ENCODE measurements around the gene ABCG1.

Gene ABCG1

DNA sequence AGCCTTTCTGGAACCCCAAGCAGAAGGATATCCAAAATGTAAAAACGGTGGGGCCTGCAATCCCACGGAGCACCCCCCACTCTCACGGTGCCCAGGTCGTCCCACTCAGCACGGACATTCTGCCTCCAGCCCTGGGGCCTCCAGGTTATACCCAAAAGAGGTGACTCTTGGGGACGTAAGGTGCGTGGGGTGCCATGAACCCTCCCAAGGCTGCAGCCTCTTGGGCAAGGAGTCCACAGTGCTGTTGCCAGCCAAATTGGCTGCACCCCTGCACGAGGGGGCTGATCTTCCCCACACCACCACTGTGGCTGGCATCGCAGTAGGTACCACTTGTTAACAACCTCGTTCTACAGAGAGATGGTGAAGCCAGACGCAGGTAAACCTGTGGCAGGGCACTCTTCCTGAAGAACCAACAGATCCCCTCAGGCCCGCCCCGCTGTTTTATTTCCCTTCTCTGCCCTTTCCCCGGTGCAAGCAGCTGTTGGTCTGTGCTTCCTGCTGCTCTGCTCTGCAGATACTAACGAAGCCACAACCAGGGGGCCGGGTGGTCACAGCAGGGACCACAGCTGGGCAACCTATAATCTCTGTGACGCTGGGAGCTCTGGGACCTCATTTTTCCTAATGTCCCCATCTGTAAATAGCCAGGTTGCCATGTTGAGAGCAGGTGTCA lies 87.6 kb downstream of the ABCG1 start:
- no peak for DNase-seq (ENCODE audit: low read depth)

DNA sequence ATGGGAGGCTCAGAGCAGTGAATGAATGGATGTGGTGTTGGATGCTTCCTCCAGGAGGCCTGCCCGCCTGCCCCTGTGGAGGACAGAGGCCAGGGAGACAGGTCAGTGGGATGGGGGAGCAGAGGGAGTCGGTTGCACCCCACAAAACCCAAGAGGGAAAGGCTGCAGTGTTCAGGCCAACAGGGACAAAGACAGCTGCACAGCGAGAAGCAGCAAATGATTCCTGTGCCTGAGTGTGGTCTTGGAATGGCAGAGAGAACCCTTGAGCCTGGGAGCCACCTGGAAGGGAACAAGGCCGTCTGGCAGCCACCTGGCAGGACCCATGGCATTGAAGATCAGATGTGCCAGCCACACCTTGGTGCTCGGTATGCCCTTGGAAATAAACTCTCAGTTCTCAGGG lies 88.2 kb downstream of the ABCG1 start:
- no peak for DNase-seq (ENCODE audit: low read depth)

DNA sequence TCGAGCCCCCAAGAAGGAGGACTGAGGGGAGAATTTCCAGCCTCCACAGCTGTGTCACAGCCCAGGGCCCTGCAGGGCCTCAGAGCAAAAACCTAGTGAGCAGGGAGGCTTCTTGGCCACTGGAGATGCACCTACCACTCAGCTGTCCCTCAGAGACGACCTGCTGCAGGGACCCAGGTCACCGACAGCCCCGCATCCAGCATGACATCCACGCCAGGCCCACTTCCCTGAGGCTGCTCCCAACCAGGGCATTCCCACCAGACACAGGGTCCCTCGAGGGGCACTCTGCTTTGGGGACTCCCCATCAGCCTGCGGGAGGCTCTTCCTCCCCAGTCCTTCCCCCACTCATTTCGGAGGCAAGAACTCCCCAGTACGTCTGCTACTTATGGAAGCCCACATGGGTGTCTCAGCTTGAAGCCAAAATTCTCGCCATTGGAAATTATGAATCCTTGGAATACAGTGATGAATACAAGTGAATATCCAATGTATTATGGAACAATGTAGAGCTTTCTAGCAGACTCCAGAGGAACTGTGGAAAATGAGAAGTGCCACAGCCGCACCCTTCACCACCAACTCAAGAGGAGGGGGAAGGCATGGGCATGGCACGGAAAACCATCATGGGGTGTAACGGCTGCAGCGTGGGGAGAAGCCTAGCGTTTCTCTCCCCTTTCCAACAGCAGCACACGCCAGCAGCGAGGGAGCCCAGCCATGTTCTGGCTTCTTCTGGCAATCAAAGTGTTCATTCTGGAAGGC lies 89.4 kb downstream of the ABCG1 start:
- DNase-seq (ENCODE audit: low read depth), result no peak

DNA sequence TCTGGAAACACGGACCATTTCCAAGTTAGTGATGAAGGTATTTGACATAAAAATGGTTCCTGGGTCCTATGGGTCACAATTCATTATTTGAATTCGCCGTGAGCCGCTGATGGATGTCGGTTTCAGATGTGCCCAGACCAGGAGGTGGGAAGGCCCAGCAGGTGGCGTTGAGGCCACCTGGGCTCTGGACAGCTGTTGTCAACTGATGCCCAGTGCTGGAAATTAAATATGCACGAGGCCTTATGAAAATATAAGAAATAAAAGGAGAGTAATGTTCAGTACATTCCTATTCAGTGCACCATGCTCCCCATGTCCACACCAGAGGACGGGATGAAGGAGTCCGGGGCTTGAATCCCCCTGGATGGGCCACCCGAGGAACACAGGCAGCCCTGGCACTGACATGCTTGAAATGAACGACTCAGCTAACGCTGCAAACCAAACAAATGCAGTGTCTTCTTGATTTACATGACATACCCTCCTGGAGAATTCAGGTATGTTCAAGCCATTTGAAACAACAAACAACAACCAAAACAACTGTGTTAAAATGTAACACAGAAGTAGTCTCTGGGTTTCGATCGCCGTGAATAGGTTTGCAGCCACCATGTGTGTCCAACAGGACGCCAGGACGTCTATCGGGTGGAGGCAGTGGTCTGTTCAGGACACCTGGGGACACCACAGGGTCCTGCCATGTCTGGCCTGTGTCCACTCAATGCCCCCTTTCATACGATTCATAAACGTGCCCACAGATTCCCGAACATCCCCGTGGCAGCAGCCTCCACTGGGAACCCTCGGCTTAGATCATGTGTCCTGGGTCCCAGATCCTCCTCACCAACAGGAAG lies 90.2 kb downstream of the ABCG1 start:
- DNase-seq (ENCODE audit: low read depth), result no peak

- no peak for DNase-seq (ENCODE audit: low read depth)
These were observed 90.8 kb downstream of the ABCG1 start for GRCh38 chr21:42309753-42310213.

- no peak for DNase-seq (ENCODE audit: low read depth)
These were observed 91.6 kb downstream of the ABCG1 start for GRCh38 chr21:42310411-42311001.

DNA sequence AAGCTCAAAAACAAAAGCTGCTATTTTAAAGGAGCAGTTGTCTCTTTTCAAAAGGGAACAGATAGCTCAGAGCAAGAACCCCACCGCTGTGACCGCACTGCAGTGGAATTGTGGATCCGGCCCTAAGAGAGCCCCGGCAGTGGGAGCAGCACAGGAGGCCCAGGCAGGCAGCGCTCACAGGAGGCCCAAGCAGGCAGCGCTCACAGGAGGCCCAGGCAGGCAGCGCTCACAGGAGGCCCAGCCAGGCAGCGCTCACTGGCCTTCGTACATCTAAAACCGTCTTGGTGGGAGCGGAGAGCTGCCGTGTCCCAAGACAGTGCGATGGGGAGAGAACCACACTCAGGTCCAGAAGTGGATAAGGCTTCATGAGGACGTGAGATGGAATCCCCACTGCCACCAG lies 92.2 kb downstream of the ABCG1 start:
- DNase-seq (ENCODE audit: low read depth), result no peak

DNA sequence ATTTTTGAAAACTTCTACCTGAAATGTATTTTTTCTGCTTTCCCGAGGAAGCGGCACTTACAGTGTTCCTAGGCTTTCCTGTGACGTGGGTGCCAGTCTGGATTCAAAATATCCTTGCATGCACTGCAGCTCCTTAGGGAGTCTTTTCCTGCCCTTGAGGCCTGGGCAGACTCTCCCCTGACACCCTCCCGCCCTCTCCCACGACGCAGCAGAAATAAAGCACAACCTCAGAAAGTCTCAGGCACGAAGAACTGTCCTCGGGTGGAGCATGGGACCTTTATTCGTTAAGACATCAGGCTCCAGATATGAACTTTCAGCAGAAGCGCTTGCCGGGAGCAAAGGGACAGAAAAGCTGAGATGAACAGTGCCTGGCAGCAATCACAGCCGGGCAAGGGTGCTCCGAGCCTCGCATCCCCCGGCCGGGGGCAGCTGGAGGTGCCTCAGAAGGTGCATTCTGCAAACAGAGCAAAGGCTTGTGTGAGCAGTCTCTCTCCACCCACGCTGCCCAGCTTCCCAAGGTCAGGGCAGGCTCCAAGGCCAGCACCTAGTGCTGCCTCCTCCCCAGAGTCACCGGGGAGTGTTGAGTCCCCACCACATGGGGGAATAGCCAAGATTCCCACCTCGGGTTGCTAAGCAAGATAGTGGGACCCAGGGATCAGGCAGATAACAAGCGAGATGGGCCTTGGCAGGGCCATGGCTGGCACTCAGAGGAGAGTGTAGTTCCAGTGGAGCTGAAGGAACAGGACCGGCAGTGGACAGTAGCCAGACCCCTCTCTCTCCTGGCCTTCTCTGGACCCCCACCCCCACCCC lies 93.1 kb downstream of the ABCG1 start:
- DNase-seq (ENCODE audit: low read depth), result no peak

GRCh38 chr21:42312626-42313104 lies 93.7 kb downstream of the ABCG1 start:
- no peak for DNase-seq (ENCODE audit: low read depth)

DNA sequence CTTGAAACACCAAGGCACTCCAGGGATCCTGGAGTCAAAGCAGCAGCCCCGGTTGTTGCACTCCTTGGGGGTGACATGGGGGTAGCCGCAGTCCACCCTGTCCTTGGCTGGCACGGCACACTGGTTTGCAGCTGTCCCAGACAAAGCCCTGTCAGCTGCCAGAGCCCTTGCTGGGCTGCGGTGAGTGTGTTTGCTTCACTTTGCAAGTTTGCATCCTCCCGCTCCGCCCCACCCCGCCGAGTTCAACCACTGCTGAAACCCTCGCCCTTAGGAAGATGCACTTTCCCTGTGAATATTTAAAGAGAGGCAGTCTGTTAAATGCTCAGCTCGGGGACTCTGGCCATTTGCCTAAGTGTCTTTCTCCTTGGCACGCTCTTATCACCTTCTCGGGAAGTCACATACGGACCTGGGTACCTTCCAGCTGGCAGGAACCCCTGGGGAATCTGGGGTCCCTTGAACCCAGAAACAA lies 94.6 kb downstream of the ABCG1 start:
- DNase-seq (ENCODE audit: low read depth), result no peak

- DNase-seq (ENCODE audit: low read depth), result no peak
These were observed 95.8 kb downstream of the ABCG1 start for GRCh38 chr21:42314616-42315295.

DNA sequence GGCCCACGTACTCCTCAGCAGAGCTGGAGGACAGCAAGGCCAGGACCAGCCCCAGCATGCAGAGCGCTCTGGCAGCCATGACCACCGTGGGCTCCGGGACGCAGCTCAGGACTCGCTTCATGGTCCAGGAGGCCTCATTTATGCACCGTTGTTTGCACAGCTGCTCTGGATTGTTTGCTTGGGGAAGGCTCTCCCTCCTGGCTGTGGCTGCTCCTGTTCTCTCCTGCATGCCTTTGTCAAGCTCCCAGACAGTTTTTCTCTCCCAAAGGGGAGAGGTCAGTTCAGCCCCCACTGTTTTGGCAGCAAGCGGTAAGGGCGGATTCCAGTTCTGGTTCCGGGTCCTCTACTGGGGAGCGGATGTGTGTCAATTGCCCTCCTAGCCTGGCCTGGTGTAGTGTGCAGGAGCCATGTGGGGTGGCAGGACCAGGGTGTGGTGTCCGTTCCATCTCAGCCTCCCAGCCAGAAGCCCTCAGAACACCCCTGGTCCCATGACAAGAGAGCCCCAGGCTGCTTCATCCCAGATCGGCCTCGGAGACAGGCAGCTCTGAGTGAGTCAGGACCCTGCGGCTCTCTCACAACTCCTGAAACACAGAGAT lies 96.5 kb downstream of the ABCG1 start, which contains the start of gene TFF3:
TFF3 (minus strand) TSS at position 114 of the 596 bp plus-strand sequence; CDS start at position 79, 35 bp downstream.
- no peak for DNase-seq (ENCODE audit: low read depth)

- DNase-seq (ENCODE audit: low read depth), result no peak
These were observed 98.0 kb downstream of the ABCG1 start for GRCh38 chr21:42316891-42317290.

GRCh38 chr21:42317341-42317741 lies 98.4 kb downstream of the ABCG1 start:
- no peak for DNase-seq (ENCODE audit: low read depth)

GRCh38 chr21:42317826-42318746 lies 99.1 kb downstream of the ABCG1 start:
- no peak for DNase-seq (ENCODE audit: low read depth)

DNA sequence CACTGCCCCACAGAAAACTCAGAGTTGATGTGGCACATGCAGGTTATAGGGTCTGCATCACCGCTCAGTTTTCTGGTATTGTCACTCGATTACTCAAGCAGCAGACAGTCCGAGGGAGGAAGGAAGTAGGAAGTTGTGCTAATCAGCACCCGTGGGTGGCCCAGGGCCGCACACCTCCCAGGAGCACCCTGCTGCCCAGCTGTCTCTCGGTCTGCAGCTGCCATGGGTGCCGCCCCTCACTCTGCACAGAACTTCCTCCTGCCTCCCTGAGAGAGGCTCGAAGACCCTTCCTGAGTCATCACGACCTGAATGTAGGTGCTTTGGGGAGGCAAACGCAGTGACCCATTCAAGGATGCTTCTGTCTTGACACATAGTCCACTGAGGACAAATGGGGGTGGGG lies 100.4 kb downstream of the ABCG1 start:
- no peak for DNase-seq (ENCODE audit: low read depth)

- DNase-seq (ENCODE audit: low read depth), result no peak
These were observed 101.1 kb downstream of the ABCG1 start for GRCh38 chr21:42319851-42320572.

DNA sequence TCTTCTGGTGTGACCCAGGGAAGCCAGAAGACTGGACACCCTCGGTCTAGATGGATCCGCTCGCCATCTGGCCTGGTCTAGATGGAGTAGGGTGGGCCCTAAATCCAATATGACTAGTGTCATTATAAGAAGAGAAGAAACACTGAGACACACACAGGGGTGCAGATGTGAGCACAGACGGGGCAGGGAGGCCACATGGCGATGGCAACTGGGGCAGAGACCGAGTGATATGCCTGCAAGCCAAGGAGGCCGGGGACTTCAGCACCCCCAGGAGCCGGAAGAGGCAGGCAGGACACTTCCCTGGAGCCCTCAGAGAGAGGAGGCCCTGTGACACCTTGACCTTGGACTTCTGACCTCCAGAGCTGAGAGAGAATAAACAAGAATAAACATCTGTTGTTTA lies 101.9 kb downstream of the ABCG1 start:
- no peak for DNase-seq (ENCODE audit: low read depth)
